Peyer's patch (tissue), 4 donors: ENCODE data around the gene TSPYL1. TPM values are rescaled to one million over a fixed set of nuclear protein-coding genes. Genes with fewer than 3 reads are reported as not detected.

Experiments used
- DNase-seq, 3 donors: peaks; one replicate each; pipeline ENCODE4 v3.0.0-alpha.2; 2017 to 2019
- H3K27ac ChIP-seq, 4 donors: fragments of 200-600 bp; sonication (generic); one replicate each; pipeline ENCODE4 v1.5.1; 2016 to 2019
- H3K27me3 ChIP-seq, 2 donors: fragments of 200-600 bp; sonication (generic); one replicate each; pipeline ENCODE4 v1.5.1; 2019
- H3K36me3 ChIP-seq, 3 donors: fragments of 200-600 bp; sonication (generic); one replicate each; pipeline ENCODE4 v1.5.1; 2016 to 2019
- H3K4me1 ChIP-seq, 4 donors: fragments of 200-600 bp; sonication (generic); one replicate each; pipeline ENCODE4 v1.5.1; 2016 to 2019
- H3K4me3 ChIP-seq, 4 donors: fragments of 200-600 bp; sonication (generic); 1 replicate in 3 of 4; 2 replicates in 1 of 4; pipeline ENCODE4 v1.5.1; 2016 to 2019; ENCODE audit warnings: mild to moderate bottlenecking in 1 of 4
- H3K9me3 ChIP-seq, 4 donors: fragments of 200-600 bp; sonication (generic); one replicate each; pipeline ENCODE4 v1.5.1; 2016 to 2019; ENCODE audit warnings: mild to moderate bottlenecking in 1 of 4
- POLR2A ChIP-seq, 2 donors: fragments of 450-650 bp; IDR thresholded peaks; one replicate each; pipeline ENCODE4 v1.5.1; 2017; ENCODE audit warnings: antibody characterized with exemption in 2 of 2, mild to moderate bottlenecking in 2 of 2, moderate library complexity in 2 of 2
- total RNA-seq, 4 donors: library from RNA; depleted of rRNA; stranded (reverse); fragments of >200 nt; gene quantifications; one replicate each; pipeline ENCODE4 v1.1.0, GENCODE V29; 2016
- TF ChIP-seq, protein P1 (sequence below), 6 experiments: fragments of 450-650 bp in 4 of 6; fragments of 200-600 bp in 2 of 6; sonication (generic) in 1 of 6; IDR thresholded peaks; one replicate each; pipeline ENCODE4 v1.5.1; 2017 to 2019; ENCODE audit warnings: antibody characterized with exemption in 6 of 6, mild to moderate bottlenecking in 3 of 6, moderate library complexity in 1 of 6

The TSPYL1 gene
- total RNA-seq, 4 donors from 2014 or later = 33.0 to 49.6 (median 42.3) TPM

GRCh38 chr6:116266803-116267202 lies 12.9 kb downstream of the TSPYL1 start:
- no peak overlapping the region for H3K27ac ChIP-seq
- H3K9me3 ChIP-seq = no peaks in the 10 kb centered on the region
- TF ChIP-seq POLR2A (IDR thresholded peaks at IDR 0.05) = no peak
- TF ChIP-seq, protein P1, sequence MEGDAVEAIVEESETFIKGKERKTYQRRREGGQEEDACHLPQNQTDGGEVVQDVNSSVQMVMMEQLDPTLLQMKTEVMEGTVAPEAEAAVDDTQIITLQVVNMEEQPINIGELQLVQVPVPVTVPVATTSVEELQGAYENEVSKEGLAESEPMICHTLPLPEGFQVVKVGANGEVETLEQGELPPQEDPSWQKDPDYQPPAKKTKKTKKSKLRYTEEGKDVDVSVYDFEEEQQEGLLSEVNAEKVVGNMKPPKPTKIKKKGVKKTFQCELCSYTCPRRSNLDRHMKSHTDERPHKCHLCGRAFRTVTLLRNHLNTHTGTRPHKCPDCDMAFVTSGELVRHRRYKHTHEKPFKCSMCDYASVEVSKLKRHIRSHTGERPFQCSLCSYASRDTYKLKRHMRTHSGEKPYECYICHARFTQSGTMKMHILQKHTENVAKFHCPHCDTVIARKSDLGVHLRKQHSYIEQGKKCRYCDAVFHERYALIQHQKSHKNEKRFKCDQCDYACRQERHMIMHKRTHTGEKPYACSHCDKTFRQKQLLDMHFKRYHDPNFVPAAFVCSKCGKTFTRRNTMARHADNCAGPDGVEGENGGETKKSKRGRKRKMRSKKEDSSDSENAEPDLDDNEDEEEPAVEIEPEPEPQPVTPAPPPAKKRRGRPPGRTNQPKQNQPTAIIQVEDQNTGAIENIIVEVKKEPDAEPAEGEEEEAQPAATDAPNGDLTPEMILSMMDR (IDR thresholded peaks at IDR 0.05) = no peak
- no peaks in the 10 kb centered on the region for H3K27me3 ChIP-seq
- H3K36me3 ChIP-seq = no peaks in the 10 kb centered on the region
- H3K4me3 ChIP-seq = no peak overlapping the region
- no peaks in the 10 kb centered on the region for H3K4me1 ChIP-seq
- DNase-seq = no peak

GRCh38 chr6:116265041-116265829 lies 14.5 kb downstream of the TSPYL1 start:
- TF ChIP-seq, protein P1 (IDR thresholded peaks at IDR 0.05) = no peak
- TF ChIP-seq POLR2A (IDR thresholded peaks at IDR 0.05) = no peak
- Histone ChIP-seq H3K4me1 (no peaks in the 10 kb centered on the region), H3K4me3 (no peak overlapping the region), H3K27me3 (no peaks in the 10 kb centered on the region), H3K36me3 (no peaks in the 10 kb centered on the region), H3K9me3 (no peaks in the 10 kb centered on the region), H3K27ac (no peak overlapping the region)
- DNase-seq = peak in 2 of 3 donors; percentile 45 to 59

DNA sequence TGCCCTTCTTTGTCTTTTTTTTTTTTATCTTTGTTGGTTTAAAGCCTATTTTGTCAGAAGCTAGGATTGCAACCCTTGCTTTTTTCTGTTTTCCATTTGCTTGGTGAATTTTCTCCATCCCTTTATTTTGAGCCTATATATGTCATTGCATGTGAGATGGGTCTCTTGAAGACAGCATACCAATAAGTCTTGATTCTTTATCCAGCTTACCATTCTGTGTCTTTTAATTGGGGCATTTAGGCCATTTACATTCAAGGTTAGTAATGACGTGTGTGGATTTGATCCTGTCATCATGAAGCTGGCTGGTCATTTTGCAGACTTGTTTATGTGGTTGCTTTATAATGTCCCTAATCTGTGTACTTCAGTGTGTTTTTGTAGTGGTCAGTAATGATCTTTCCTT lies 16.4 kb downstream of the TSPYL1 start:
- no peaks in the 10 kb centered on the region for H3K27me3 ChIP-seq

GRCh38 chr6:116258520-116258919 lies 21.2 kb downstream of the TSPYL1 start:
- Histone ChIP-seq H3K27ac (no peak overlapping the region), H3K9me3 (no peaks in the 10 kb centered on the region), H3K4me1 (peaks cover 0 to 13% (median 1%) of the 10 kb centered on the region in 4 donors), H3K4me3 (no peak overlapping the region), H3K27me3 (no peaks in the 10 kb centered on the region), H3K36me3 (no peaks in the 10 kb centered on the region)
- no peak for TF ChIP-seq POLR2A (IDR thresholded peaks at IDR 0.05)
- TF ChIP-seq, protein P1 (IDR thresholded peaks at IDR 0.05) = no peak
- DNase-seq = no peak

More for the DNA sequence above, 16.4 kb downstream of the TSPYL1 start:
- TF ChIP-seq, protein P1 (IDR thresholded peaks at IDR 0.05) = no peak
- TF ChIP-seq POLR2A (IDR thresholded peaks at IDR 0.05) = no peak
- no peaks in the 10 kb centered on the region for H3K36me3 ChIP-seq
- no peak overlapping the region for H3K4me3 ChIP-seq
- no peaks in the 10 kb centered on the region for H3K9me3 ChIP-seq
- H3K27ac ChIP-seq = no peak overlapping the region
- DNase-seq = no peak
- H3K4me1 ChIP-seq = no peaks in the 10 kb centered on the region

- TF ChIP-seq POLR2A (IDR thresholded peaks at IDR 0.05) = no peak
- TF ChIP-seq, protein P1 (IDR thresholded peaks at IDR 0.05) = no peak
- H3K4me3 ChIP-seq = no peak overlapping the region
- no peaks in the 10 kb centered on the region for H3K9me3 ChIP-seq
Observed at GRCh38 chr6:116256694-116257093, 23.0 kb downstream of the TSPYL1 start.

More at GRCh38 chr6:116256694-116257093, 23.0 kb downstream of the TSPYL1 start:
- peaks cover 3 to 29% (median 5%) of the 10 kb centered on the region in 4 donors for H3K4me1 ChIP-seq
- no peaks in the 10 kb centered on the region for H3K27me3 ChIP-seq
- no peaks in the 10 kb centered on the region for H3K36me3 ChIP-seq
- DNase-seq = no peak
- H3K27ac ChIP-seq = no peak overlapping the region
